Testis (tissue), 2 donors: Measurements from ENCODE around the gene KIF16B.

ENCODE experiments used
- POLR2A ChIP-seq: fragments of 450-650 bp; IDR thresholded peaks from one replicate; pipeline ENCODE4 v1.6.1; 2017; ENCODE audit warnings: antibody characterized with exemption, mild to moderate bottlenecking, moderate library complexity
- TF ChIP-seq, protein P1 (sequence below), 3 experiments: fragments of 450-650 bp in 2 of 3; fragments of 200-600 bp in 1 of 3; sonication (generic) in 1 of 3; IDR thresholded peaks; one replicate each; pipeline ENCODE4 v1.5.1; 2016 to 2019; ENCODE audit warnings: antibody characterized with exemption in 3 of 3, mild to moderate bottlenecking in 2 of 3, moderate library complexity in 1 of 3

DNA sequence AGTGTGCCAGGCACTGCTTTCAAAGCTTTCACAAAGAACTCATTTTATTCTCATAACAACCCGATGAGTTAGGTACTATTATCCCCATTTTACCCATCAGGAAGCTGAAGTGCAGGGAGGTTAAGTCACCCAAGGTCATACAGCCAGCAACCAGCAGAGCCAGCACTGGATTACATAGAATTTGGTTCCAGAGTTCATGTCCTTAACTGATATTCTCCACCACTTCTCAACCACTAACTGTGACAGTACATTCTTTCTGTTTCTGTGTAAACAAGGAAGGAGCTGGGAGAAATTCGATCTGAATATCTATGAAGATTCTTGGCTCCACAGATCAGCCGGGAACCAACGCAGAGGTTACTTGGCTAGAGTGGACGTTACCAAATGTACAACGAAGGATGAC lies 98.0 kb downstream of the KIF16B start:
- TF ChIP-seq, protein P1, sequence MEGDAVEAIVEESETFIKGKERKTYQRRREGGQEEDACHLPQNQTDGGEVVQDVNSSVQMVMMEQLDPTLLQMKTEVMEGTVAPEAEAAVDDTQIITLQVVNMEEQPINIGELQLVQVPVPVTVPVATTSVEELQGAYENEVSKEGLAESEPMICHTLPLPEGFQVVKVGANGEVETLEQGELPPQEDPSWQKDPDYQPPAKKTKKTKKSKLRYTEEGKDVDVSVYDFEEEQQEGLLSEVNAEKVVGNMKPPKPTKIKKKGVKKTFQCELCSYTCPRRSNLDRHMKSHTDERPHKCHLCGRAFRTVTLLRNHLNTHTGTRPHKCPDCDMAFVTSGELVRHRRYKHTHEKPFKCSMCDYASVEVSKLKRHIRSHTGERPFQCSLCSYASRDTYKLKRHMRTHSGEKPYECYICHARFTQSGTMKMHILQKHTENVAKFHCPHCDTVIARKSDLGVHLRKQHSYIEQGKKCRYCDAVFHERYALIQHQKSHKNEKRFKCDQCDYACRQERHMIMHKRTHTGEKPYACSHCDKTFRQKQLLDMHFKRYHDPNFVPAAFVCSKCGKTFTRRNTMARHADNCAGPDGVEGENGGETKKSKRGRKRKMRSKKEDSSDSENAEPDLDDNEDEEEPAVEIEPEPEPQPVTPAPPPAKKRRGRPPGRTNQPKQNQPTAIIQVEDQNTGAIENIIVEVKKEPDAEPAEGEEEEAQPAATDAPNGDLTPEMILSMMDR (IDR thresholded peaks at IDR 0.05) = no peak
- TF ChIP-seq POLR2A = no peak
